Natural killer cell treated with Interleukin-12 subunit alpha and Interleukin-12 subunit beta and Interleukin-15 and Interleukin-18, amount 100 ng/mL, for 72 hours (primary cell): ENCODE data around the gene MICAL3. TPM values are rescaled to one million over a fixed set of nuclear protein-coding genes. Genes with fewer than 3 reads are reported as not detected.

Experiments used
- ATAC-seq, 2 donors: fragments of 150-1000 bp; cut with Tn5 transposase in 1 of 2; sonication (Bioruptor Pico), chemical (Tn5 transposase) in 1 of 2; 2 replicates each; pipeline ENCODE4 v1.10.0; 2021
- DNase-seq: peaks from one replicate; pipeline ENCODE4 v3.0.0; 2022; ENCODE audit warnings: low spot score
- H3K27ac Mint-ChIP-seq, 2 donors: 1 replicate in 1 of 2; 2 replicates in 1 of 2; pipeline ENCODE4 v1.8.0; 2022; ENCODE audit warnings: mixed read lengths in 2 of 2, mild to moderate bottlenecking in 1 of 2, moderate library complexity in 1 of 2
- H3K27me3 Mint-ChIP-seq, 2 donors: 1 replicate in 1 of 2; 2 replicates in 1 of 2; pipeline ENCODE4 v1.8.0; 2022; ENCODE audit warnings: mixed read lengths in 2 of 2
- H3K36me3 Mint-ChIP-seq: one replicate; pipeline ENCODE4 v1.8.0; 2022; ENCODE audit warnings: mixed read lengths
- H3K4me1 Mint-ChIP-seq, 2 donors: 1 replicate in 1 of 2; 2 replicates in 1 of 2; pipeline ENCODE4 v1.8.0; 2022; ENCODE audit warnings: low read depth in 2 of 2, mixed read lengths in 2 of 2, mild to moderate bottlenecking in 1 of 2
- H3K4me3 Mint-ChIP-seq: one replicate; pipeline ENCODE4 v1.8.0; 2022; ENCODE audit warnings: mixed read lengths
- H3K9me3 Mint-ChIP-seq: 2 replicates; pipeline ENCODE4 v1.8.0; 2022; ENCODE audit warnings: mixed read lengths
- total RNA-seq, 2 donors: library from RNA; stranded (reverse); gene quantifications; one replicate each; pipeline ENCODE4 v1.2.3, GENCODE V29; 2022

Gene MICAL3
- total RNA-seq, 2 donors from 2014 or later: 52.7 to 62.1 TPM

GRCh38 chr22:17891481-17892167, 132.7 kb downstream of the MICAL3 start:
- Mint-ChIP-seq H3K4me3 (no peak overlapping the region), H3K9me3 (no peaks in the 10 kb centered on the region), H3K36me3 (peaks cover 7% of the 10 kb centered on the region), H3K27me3 (no peaks in the 10 kb centered on the region), H3K4me1 (peaks cover 0 to 2% of the 10 kb centered on the region in 2 donors), H3K27ac (no peak overlapping the region)
- no peak for ATAC-seq
- no peak for DNase-seq

- Mint-ChIP-seq H3K4me3 (no peak overlapping the region), H3K36me3 (peaks cover 7% of the 10 kb centered on the region), H3K9me3 (no peaks in the 10 kb centered on the region), H3K4me1 (peaks cover 0 to 2% of the 10 kb centered on the region in 2 donors), H3K27me3 (no peaks in the 10 kb centered on the region), H3K27ac (no peak overlapping the region)
- ATAC-seq (no peak), DNase-seq (no peak)
Measured at GRCh38 chr22:17890892-17891291, 133.5 kb downstream of the MICAL3 start.

- no peak for ATAC-seq
- no peak for DNase-seq
- Mint-ChIP-seq H3K4me1 (peaks cover 0 to 2% of the 10 kb centered on the region in 2 donors), H3K36me3 (peaks cover 7% of the 10 kb centered on the region), H3K4me3 (no peak overlapping the region), H3K27ac (no peak overlapping the region), H3K27me3 (no peaks in the 10 kb centered on the region), H3K9me3 (no peaks in the 10 kb centered on the region)
Measured at GRCh38 chr22:17890245-17890671, 134.1 kb downstream of the MICAL3 start.

GRCh38 chr22:17888855-17889254, 135.5 kb downstream of the MICAL3 start:
- no peaks in the 10 kb centered on the region for H3K9me3 Mint-ChIP-seq
- H3K27ac Mint-ChIP-seq: no peak overlapping the region
- DNase-seq: no peak
- no peak overlapping the region for H3K4me3 Mint-ChIP-seq
- H3K27me3 Mint-ChIP-seq: no peaks in the 10 kb centered on the region
- ATAC-seq: no peak
- H3K4me1 Mint-ChIP-seq: peaks cover 0 to 2% of the 10 kb centered on the region in 2 donors
- H3K36me3 Mint-ChIP-seq: peaks cover 7% of the 10 kb centered on the region

GRCh38 chr22:17888439-17888838, 135.9 kb downstream of the MICAL3 start:
- Mint-ChIP-seq H3K9me3 (no peaks in the 10 kb centered on the region), H3K27me3 (no peaks in the 10 kb centered on the region), H3K4me1 (peaks cover 0 to 2% of the 10 kb centered on the region in 2 donors), H3K27ac (no peak overlapping the region), H3K36me3 (peaks cover 7% of the 10 kb centered on the region), H3K4me3 (no peak overlapping the region)
- no peak for DNase-seq
- ATAC-seq: no peak

- H3K27ac Mint-ChIP-seq: no peak overlapping the region
- H3K4me3 Mint-ChIP-seq: no peak overlapping the region
- peaks cover 7% of the 10 kb centered on the region for H3K36me3 Mint-ChIP-seq
- no peak for DNase-seq
- H3K27me3 Mint-ChIP-seq: no peaks in the 10 kb centered on the region
- H3K9me3 Mint-ChIP-seq: no peaks in the 10 kb centered on the region
- no peak for ATAC-seq
- peaks cover 0 to 5% of the 10 kb centered on the region in 2 donors for H3K4me1 Mint-ChIP-seq
Measured at GRCh38 chr22:17884893-17885292, 139.5 kb downstream of the MICAL3 start.

GRCh38 chr22:17884084-17884483, 140.3 kb downstream of the MICAL3 start:
- Mint-ChIP-seq H3K27ac (no peak overlapping the region), H3K36me3 (peaks cover 7% of the 10 kb centered on the region), H3K4me3 (no peak overlapping the region), H3K9me3 (no peaks in the 10 kb centered on the region), H3K4me1 (peaks cover 0 to 5% of the 10 kb centered on the region in 2 donors), H3K27me3 (no peaks in the 10 kb centered on the region)
- no peak for DNase-seq
- no peak for ATAC-seq

- DNase-seq: no peak
- H3K36me3 Mint-ChIP-seq: peaks cover 4% of the 10 kb centered on the region
- no peaks in the 10 kb centered on the region for H3K27me3 Mint-ChIP-seq
Measured at GRCh38 chr22:17883356-17883755, 141.0 kb downstream of the MICAL3 start.

GRCh38 chr22:17882727-17883126, 141.6 kb downstream of the MICAL3 start:
- H3K27me3 Mint-ChIP-seq: no peaks in the 10 kb centered on the region
- DNase-seq (no peak), ATAC-seq (no peak)
- peak overlapping the region in 1 of 2 donors; percentile 13 for H3K27ac Mint-ChIP-seq
- H3K4me1 Mint-ChIP-seq: peaks cover 0 to 5% of the 10 kb centered on the region in 2 donors
- no peaks in the 10 kb centered on the region for H3K36me3 Mint-ChIP-seq
- H3K9me3 Mint-ChIP-seq: no peaks in the 10 kb centered on the region
- no peak overlapping the region for H3K4me3 Mint-ChIP-seq

More at GRCh38 chr22:17883356-17883755, 141.0 kb downstream of the MICAL3 start:
- Mint-ChIP-seq H3K27ac (no peak overlapping the region), H3K4me1 (peaks cover 0 to 5% of the 10 kb centered on the region in 2 donors), H3K4me3 (no peak overlapping the region), H3K9me3 (no peaks in the 10 kb centered on the region)
- no peak for ATAC-seq

GRCh38 chr22:17882162-17882561, 142.2 kb downstream of the MICAL3 start:
- ATAC-seq: no peak
- H3K36me3 Mint-ChIP-seq: no peaks in the 10 kb centered on the region
- DNase-seq: no peak
- H3K4me1 Mint-ChIP-seq: peaks cover 0 to 5% of the 10 kb centered on the region in 2 donors
- H3K27me3 Mint-ChIP-seq: no peaks in the 10 kb centered on the region
- no peak overlapping the region for H3K27ac Mint-ChIP-seq
- H3K4me3 Mint-ChIP-seq: no peak overlapping the region
- H3K9me3 Mint-ChIP-seq: no peaks in the 10 kb centered on the region

- Mint-ChIP-seq H3K9me3 (no peaks in the 10 kb centered on the region), H3K4me1 (peaks cover 0 to 5% of the 10 kb centered on the region in 2 donors), H3K4me3 (no peak overlapping the region), H3K27ac (no peak overlapping the region), H3K36me3 (no peaks in the 10 kb centered on the region), H3K27me3 (no peaks in the 10 kb centered on the region)
- DNase-seq (no peak), ATAC-seq (no peak)
Measured at GRCh38 chr22:17881366-17881765, 143.0 kb downstream of the MICAL3 start.

- no peak for DNase-seq
- ATAC-seq: no peak
- Mint-ChIP-seq H3K36me3 (no peaks in the 10 kb centered on the region), H3K4me1 (peaks cover 0 to 5% of the 10 kb centered on the region in 2 donors), H3K9me3 (no peaks in the 10 kb centered on the region), H3K27ac (no peak overlapping the region), H3K27me3 (no peaks in the 10 kb centered on the region), H3K4me3 (no peak overlapping the region)
Measured at GRCh38 chr22:17880468-17880867, 143.9 kb downstream of the MICAL3 start.

GRCh38 chr22:17880020-17880419, 144.3 kb downstream of the MICAL3 start:
- H3K36me3 Mint-ChIP-seq: no peaks in the 10 kb centered on the region
- DNase-seq: no peak
- no peak overlapping the region for H3K27ac Mint-ChIP-seq
- no peak for ATAC-seq
- H3K9me3 Mint-ChIP-seq: no peaks in the 10 kb centered on the region
- H3K27me3 Mint-ChIP-seq: no peaks in the 10 kb centered on the region
- no peak overlapping the region for H3K4me3 Mint-ChIP-seq
- H3K4me1 Mint-ChIP-seq: peaks cover 0 to 5% of the 10 kb centered on the region in 2 donors

GRCh38 chr22:17878941-17879340, 145.4 kb downstream of the MICAL3 start:
- DNase-seq (no peak), ATAC-seq (no peak)
- Mint-ChIP-seq H3K4me1 (peaks cover 0 to 5% of the 10 kb centered on the region in 2 donors), H3K27ac (no peak overlapping the region), H3K9me3 (no peaks in the 10 kb centered on the region), H3K4me3 (no peak overlapping the region), H3K36me3 (no peaks in the 10 kb centered on the region), H3K27me3 (no peaks in the 10 kb centered on the region)
